ENCODE results near the gene ITGAD. TPM values are rescaled to one million over a fixed set of nuclear protein-coding genes. Genes with fewer than 3 reads are reported as not detected.
"Not testable (repeated sequence)": the region's sequence is repeated elsewhere in the genome, so short reads cannot be mapped to it uniquely, and the experiment has no call there.

Gene ITGAD
- total and polyA plus RNA-seq, 2 donors (not counting 3 experiments of a cell fraction or from before 2014, with no cell fraction given) = not detected

DNA sequence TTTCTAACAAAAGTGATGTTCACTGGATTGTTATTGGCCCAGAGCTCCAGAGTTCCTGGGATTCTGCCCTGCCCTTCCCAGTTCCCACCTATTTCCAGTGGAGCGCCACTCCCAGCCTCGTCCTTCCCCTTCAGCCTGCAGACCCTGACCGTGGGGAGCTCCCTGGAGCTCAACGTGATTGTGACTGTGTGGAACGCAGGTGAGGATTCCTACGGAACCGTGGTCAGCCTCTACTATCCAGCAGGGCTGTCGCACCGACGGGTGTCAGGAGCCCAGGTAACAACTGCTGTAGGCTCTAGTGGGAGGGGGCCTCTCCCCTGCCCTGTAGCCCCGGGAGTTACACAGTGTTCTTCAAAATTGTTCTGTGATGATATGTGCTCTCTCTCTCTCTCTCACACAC is 23.2 kb downstream of the ITGAD start:
- Histone ChIP-seq H3K4me3 (replicated peaks in 1 of 3; ENCODE audit: insufficient read depth in 1 of 3, low read depth in 1 of 3, low read length in 3 of 3) (no peak overlapping the region), H3K9me3 (replicated peaks; ENCODE audit: control insufficient read depth, insufficient read depth, low read length) (no peaks in the 10 kb centered on the region), H4K20me1 (replicated peaks; ENCODE audit: control insufficient read depth, extremely low read depth, insufficient read depth, low read length) (no peaks in the 10 kb centered on the region), H3K9me1 (replicated peaks; ENCODE audit: control insufficient read depth, extremely low read depth, insufficient read depth, low read length) (no peaks in the 10 kb centered on the region), H3K79me2 (ENCODE audit: control insufficient read depth, insufficient read depth, low read length) (no peaks in the 10 kb centered on the region), H3K4me1 (ENCODE audit: control insufficient read depth, extremely low read depth, insufficient read depth, low read length) (no peaks in the 10 kb centered on the region), H3K27ac (ENCODE audit: insufficient read depth, low read depth, low read length) (no peak overlapping the region), H3K9ac (replicated peaks; ENCODE audit: extremely low read depth, insufficient read depth, low read length) (no peak overlapping the region), H3K36me3 (ENCODE audit: control insufficient read depth in 2 of 2, extremely low read depth in 1 of 2, insufficient read depth in 2 of 2, low read length in 2 of 2) (no peaks in the 10 kb centered on the region), H3K4me2 (ENCODE audit: insufficient read depth, low read length) (no peak overlapping the region), H3K27me3 (ENCODE audit: control insufficient read depth in 2 of 2, insufficient read depth in 2 of 2, low read length in 2 of 2) (no peaks in the 10 kb centered on the region), H2AFZ (ENCODE audit: low read depth, low read length) (no peak overlapping the region)
- dilution Hi-C loops (cut with MboI; ENCODE audit: extremely low pct_ligation_motif_present, low sequenced_read_pairs) = no loop called here
- intact Hi-C loops (cut with micrococcal nuclease) = no loop called here
- ChIA-PET CTCF (no interaction called here), POLR2A (no interaction called here)
- no TSS peak for BruUV-seq (replicated peaks)
- DNase-seq (ENCODE audit: low read depth, low spot score) (no peak), FAIRE-seq (no peak)
- TF ChIP-seq FOS (IDR thresholded peaks at IDR 0.05; ENCODE audit: borderline replicate concordance, insufficient read depth, low read length) (no peak), MAX (IDR thresholded peaks at IDR 0.05; ENCODE audit: insufficient read depth, insufficient read length) (no peak), MYC (IDR thresholded peaks at IDR 0.05; ENCODE audit: low read depth, low read length) (no peak), POLR2AphosphoS5 (IDR thresholded peaks at IDR 0.05; ENCODE audit: insufficient read depth, low read depth, low read length) (no peak), JUN (IDR thresholded peaks at IDR 0.05; ENCODE audit: borderline replicate concordance, insufficient read depth, insufficient read length, low read depth) (no peak), EZH2 (IDR thresholded peaks at IDR 0.05; ENCODE audit: borderline replicate concordance, low read depth, low read length, severe bottlenecking) (no peak), GATA2 (IDR thresholded peaks at IDR 0.05; ENCODE audit: insufficient read depth, insufficient read length, low read depth, low read length) (no peak), POLR2A (IDR thresholded peaks at IDR 0.05; ENCODE audit: low read depth, low read length) (no peak)
- TF ChIP-seq, protein P1, sequence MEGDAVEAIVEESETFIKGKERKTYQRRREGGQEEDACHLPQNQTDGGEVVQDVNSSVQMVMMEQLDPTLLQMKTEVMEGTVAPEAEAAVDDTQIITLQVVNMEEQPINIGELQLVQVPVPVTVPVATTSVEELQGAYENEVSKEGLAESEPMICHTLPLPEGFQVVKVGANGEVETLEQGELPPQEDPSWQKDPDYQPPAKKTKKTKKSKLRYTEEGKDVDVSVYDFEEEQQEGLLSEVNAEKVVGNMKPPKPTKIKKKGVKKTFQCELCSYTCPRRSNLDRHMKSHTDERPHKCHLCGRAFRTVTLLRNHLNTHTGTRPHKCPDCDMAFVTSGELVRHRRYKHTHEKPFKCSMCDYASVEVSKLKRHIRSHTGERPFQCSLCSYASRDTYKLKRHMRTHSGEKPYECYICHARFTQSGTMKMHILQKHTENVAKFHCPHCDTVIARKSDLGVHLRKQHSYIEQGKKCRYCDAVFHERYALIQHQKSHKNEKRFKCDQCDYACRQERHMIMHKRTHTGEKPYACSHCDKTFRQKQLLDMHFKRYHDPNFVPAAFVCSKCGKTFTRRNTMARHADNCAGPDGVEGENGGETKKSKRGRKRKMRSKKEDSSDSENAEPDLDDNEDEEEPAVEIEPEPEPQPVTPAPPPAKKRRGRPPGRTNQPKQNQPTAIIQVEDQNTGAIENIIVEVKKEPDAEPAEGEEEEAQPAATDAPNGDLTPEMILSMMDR (IDR thresholded peaks at IDR 0.05; ENCODE audit: extremely low read depth in 1 of 2, insufficient read depth in 1 of 2, low read depth in 1 of 2, low read length in 2 of 2) = no peak

DNA sequence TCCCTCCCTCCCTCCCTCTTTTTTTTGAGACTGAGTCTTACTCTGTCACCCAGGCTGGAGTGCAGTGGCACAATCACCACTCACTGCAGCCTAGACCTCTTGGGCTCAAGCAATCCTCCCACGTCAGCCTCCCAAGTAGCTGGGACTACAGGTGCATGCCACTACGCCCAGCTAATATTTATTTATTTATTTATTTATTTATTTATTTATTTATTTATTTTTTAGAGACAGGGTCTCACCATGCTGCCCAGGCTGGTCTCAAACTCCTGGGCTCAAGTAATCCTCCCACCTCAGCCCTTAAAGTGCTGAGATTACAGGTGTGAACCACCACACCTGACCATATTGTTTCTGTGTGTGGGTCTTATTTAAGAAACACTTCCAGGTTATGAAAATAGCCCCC is 23.9 kb downstream of the ITGAD start:
- H3K27me3 ChIP-seq (ENCODE audit: control insufficient read depth in 2 of 2, insufficient read depth in 2 of 2, low read length in 2 of 2); POLR2A ChIA-PET: not testable (repeated sequence)

More for the DNA sequence above, 23.9 kb downstream of the ITGAD start:
- intact Hi-C loops (cut with micrococcal nuclease); H3K4me3 ChIP-seq (replicated peaks in 1 of 3; ENCODE audit: insufficient read depth in 1 of 3, low read depth in 1 of 3, low read length in 3 of 3); H2AFZ ChIP-seq (ENCODE audit: low read depth, low read length); BruUV-seq (replicated peaks); H4K20me1 ChIP-seq (replicated peaks; ENCODE audit: control insufficient read depth, extremely low read depth, insufficient read depth, low read length); dilution Hi-C loops (cut with MboI; ENCODE audit: extremely low pct_ligation_motif_present, low sequenced_read_pairs); H3K9ac ChIP-seq (replicated peaks; ENCODE audit: extremely low read depth, insufficient read depth, low read length); H3K4me2 ChIP-seq (ENCODE audit: insufficient read depth, low read length); DNase-seq (ENCODE audit: low read depth, low spot score); H3K9me1 ChIP-seq (replicated peaks; ENCODE audit: control insufficient read depth, extremely low read depth, insufficient read depth, low read length); CTCF ChIA-PET; H3K4me1 ChIP-seq (ENCODE audit: control insufficient read depth, extremely low read depth, insufficient read depth, low read length); H3K79me2 ChIP-seq (ENCODE audit: control insufficient read depth, insufficient read depth, low read length); H3K36me3 ChIP-seq (ENCODE audit: control insufficient read depth in 2 of 2, extremely low read depth in 1 of 2, insufficient read depth in 2 of 2, low read length in 2 of 2); H3K9me3 ChIP-seq (replicated peaks; ENCODE audit: control insufficient read depth, insufficient read depth, low read length); H3K27ac ChIP-seq (ENCODE audit: insufficient read depth, low read depth, low read length); FAIRE-seq: not testable (repeated sequence)

Data from endothelial cell of umbilical vein (primary cell).